GM21528 (cell line): Measurements from ENCODE around the gene INO80C.

Experiments
- ATAC-seq: cut with Tn5 transposase; IDR thresholded peaks from one replicate; pipeline ENCODE4 v1.9.1; 2021; ENCODE audit warnings: mild to moderate bottlenecking, moderate library complexity; ENCODE audit not compliant: unreplicated experiment, low FRiP score

The INO80C gene

DNA sequence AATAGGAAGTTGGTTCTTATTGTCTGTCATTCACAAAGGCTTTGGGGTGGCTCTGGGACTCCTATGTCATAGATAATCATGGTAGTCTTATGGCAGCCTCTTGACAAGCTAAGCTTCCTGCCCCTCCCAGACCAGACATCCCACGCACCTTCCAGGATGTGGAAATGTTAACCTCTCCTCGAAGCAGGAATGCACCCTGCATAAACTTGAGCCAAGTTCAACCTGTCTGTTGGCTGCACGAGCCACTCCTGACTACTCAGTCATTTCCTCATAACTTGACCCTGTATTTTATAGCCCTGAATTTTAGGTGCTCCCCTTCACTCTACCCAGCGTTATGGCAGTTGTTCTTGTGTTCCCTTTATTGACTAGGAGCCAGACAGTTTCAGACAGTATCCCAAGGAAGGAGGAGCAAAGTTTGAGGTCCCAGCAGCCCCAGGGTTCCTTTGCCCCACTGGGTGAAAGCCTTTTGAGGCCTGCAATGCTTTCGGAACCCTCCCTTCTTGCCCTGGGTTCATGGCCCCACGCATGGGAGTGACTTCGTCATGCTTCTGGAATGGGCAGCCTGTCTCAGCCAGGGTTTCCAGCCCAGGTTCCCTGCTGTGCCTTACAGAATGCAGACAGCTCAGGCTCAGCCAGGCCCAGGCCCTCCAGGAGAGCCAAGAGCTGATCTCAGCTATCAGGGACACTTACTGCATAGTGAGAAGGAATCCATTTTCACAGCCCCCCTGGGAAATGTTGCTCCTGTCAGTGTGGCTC lies 15.6 kb upstream of the INO80C start:
- ATAC-seq = no peak

DNA sequence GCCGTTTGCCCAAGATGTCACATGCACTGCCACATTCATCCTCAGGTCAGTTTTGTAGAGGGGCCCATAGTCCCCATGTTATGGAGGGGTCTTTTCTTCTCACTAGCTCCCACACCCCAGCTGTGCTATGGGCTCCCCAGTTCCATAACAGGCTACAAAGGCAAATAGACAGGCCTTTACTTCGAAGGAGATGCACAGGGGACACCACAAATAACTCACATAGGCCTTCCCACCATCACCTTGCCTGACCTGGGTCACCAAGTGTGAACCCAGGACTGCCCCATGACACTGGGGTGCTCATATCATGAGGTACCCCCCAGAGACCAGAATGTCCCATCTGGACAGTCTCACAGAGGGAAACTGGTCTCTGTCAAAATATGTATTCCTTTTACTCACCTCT lies 15.0 kb upstream of the INO80C start:
- ATAC-seq = no peak

DNA sequence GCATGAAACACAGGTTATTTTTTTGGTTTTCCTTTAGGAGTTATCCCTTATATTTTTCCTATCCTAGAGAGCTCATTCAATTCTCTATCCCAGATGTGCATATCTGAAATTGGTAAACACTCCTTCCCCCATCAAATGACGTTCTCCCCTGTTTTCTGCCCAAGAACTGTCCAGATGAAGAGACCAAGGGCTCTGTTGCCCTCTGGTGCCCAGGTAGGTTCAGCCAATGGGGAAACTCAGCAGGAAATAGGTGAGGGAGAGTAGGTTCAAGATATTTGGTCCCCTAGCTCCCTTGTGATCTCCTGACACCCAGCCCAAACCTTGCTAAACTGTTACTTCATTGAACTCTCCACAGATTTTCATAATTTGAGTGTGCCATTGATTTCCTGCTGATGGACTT lies 14.1 kb upstream of the INO80C start:
- ATAC-seq = no peak

DNA sequence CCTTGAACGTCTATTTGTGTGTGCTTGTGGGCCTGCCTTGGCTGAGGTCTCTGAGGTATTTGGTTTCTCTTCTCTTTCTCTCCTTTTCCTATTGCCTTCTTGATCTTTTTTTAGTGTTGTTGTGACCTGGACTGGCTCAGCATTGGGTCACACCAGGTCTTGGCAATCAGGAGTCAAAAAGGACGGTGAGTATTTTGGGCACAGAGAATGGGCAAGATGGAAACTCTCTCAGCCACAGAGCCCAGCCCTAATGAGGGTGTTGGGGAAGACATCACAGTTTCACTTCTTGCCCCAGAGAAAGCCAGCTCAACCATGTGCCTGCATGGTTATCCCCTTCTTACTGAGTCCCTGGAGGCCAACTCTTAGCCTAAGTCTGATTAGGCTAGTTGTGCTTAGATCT lies 13.7 kb upstream of the INO80C start:
- peak; percentile 76 for ATAC-seq

DNA sequence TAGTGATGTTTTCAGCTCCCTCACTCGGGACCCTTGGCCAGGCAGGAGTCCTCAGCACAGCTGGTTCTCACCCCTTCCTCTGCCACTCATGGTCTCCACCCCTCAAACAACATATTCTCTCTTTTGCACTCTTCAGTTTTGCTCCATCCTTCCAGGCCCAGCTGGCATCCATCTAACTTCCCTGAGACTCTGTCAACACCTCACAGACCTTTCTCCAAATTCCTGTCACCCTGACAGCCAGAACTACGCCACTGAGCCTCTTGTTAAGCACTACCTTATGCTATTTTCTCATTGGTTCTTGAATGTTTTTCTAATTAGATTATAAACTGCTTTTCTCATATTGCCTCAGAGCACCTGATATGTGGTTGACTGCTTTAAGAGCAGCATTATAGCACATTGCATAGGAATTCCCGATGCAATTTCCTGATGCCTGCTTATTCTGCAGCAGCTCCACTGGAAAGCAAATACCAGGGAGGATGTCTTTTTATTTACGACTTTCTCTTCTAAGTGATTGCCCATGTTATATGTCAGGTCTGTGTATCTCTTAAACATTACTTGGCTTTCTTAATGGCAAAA lies 12.4 kb upstream of the INO80C start:
- no peak for ATAC-seq

DNA sequence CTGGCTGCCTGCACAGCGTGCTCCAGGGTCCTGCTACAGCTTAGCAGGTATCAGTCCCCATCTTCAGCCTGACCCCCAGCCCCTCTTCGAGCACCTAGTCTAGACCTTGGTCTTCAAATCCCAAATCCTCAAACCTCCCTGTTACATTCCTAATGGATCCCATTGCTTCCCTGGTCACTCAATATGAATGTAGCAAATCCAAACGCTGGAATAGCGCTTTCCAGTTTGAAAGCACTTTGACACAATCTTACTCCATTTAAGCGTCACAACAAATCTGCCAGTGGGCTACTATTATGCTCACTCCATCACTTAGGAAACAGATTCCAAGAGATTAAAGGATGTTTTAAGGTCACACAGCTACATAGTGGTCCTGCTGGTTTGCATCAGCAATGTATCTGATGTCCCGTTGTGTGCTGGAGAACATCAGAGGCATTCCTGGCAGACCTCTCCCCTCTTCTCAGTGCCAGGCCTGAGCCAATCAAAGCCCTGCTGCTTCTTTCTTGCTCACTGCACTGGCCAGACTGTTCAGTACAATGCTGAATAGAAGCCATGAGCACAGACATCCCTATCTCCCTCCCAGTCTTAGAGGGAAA lies 11.1 kb upstream of the INO80C start:
- ATAC-seq = no peak

DNA sequence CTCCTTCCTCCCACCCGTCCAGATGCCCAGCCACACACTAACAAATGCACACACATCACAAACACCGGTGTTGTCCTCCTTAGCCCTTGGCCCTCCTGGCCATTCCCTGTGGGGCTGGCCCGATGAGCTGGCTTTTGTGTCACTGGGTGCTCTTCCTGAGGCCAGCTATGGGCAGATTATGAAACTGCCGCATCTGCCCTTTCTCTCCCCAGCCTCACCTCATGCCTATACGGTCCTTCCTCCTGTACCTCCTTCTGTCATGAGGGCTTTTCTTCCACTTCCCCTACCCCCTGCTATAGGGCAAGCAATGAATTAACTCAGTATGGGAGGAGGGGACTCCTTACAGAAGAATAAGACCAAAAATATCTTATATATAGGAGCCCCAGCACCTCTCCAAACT lies 10.3 kb upstream of the INO80C start:
- ATAC-seq = no peak

DNA sequence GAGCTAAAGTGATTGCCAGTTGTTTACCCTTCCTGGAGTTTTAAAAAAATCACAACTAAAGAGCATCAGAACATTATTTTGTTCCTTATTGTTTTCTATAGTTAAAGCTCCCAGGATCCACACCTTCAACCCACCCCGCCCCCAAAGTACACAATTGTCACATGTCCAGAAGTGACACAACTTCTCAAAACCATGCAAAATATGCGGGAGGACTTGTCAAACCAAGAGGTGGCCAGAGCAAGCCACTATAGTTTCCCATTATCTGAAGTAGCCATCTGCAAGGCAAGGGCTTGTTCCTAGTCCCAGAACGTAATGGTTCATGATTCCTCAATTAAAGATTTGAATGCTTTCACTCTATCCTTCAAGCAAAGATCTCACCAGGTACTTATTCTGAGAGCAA lies 9.9 kb upstream of the INO80C start:
- no peak for ATAC-seq

DNA sequence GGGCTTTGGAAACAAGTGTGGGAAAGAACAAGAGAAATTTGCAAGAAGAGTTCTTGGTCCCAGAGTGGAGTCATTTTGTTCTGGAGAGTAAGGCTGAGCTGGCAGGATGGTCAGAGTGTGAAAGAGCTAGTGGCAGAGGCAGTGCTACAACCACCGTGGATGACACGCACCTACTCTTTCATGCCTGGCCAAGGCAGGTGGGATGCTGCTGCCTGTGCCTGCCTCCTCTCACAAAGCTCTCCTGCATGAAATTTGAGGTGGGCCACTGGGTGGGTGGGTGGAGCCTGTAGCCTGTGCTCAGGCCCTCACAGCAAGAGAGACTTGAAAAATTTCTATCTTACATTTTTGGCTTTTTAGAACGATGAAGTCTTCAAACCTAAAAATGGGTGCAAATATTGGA lies 9.4 kb upstream of the INO80C start:
- ATAC-seq = no peak

DNA sequence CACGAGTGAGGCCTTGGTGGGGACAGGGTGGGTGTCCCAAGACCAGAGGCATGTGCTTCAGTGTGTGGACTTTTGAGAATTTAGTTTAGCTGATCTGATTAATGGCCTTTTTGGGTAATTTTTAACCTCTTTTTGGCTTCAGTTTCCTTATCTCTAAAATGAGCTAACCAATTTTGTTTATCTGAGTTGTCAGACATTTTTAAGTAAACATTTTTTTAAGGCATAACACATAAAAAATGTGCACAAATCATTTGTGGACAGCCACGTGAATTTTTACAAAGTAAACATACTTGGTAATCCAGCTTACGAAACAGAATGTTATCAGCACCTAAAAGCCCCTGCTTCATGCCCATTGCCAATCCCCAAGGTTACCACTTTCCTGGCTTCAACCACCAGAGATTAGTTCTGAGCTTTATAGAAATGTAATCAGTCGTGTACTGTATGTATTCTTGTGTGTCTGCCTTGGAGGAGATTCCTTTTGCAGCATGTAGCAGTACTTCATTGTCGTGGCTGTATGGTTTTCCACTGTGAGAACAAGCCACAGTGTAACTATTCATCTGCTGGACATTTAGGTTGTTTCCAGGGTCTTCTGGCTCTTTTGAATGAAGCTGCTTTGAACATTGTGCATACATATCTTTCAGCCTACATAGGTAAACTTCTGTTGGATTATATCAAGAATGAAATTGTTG lies 8.4 kb upstream of the INO80C start:
- ATAC-seq = no peak

DNA sequence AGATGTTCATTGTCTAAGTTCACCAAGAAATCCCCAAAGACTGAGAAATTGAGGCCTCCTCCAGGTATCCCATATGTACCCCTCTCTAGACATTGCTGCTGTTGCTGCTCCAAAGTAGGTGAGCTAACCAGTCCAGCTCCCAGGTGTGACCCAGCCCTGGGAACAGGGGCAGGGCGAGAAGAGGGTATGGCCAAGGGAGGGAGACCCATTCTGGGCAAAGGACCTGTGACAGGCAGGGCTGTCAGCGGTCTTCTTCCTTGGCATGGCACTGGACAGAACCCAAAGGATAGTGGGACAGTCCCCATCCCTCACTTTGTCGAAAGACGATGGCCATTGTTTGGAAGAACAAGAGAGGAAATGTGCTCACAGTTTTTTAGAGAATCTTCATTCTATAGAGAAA lies 7.2 kb upstream of the INO80C start:
- ATAC-seq = no peak

DNA sequence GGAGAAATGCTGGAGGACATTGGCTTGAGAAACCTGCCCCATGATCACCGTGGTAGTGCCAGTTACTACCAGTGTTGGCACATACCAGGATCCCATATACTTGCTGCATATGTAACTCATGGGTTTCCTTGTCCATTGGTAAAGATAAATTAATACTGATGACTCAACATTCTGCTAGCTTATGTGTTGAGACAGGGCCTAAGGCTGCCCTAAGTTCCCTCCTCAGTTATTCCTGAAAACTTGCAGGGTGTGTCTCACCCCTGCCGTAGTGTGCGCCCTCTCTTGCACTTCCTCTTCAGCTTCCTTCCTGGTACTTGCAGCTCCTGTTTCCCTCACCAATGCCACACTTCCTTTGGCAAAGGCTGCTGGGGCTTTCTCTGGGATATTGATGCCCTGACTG lies 4.3 kb upstream of the INO80C start:
- no peak for ATAC-seq

DNA sequence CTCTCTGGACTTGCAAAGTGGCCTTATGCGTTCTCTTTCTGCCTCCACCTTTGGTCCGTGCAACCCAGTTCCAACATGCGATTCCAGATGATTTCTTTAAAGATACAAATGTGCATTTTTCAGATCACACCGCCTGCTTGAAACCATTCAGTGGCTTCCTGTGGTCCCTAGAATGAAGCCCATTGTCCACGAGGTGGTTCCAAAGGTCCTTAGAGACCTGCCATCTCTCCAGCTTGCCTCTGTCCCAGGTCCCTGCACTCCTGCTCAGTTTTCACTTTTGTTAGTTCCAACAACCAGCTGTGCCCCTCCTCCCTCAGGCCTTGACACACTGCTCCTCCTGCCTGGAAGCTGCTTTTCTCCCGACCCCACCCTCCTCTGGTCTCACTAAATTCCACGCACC lies 3.6 kb upstream of the INO80C start:
- no peak for ATAC-seq

DNA sequence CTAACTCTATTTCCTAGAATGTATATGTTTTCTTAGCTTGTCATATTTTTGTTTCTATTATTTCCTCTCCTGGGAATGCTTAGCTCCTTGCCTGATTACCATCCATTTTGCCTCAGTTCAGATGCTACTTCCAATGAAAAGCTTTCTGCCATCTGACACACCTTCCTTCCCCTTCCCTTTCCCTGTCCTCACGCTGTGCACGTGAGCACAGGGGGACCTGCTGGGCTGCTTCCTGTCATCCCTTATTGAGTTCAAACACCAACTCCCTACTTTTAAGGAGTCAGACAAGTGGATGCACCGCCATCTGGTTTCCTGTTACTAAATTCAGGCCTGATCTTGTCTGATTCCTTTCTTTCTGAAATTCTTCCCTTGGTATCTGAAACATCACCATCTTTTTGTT lies 2.4 kb upstream of the INO80C start:
- ATAC-seq = no peak

DNA sequence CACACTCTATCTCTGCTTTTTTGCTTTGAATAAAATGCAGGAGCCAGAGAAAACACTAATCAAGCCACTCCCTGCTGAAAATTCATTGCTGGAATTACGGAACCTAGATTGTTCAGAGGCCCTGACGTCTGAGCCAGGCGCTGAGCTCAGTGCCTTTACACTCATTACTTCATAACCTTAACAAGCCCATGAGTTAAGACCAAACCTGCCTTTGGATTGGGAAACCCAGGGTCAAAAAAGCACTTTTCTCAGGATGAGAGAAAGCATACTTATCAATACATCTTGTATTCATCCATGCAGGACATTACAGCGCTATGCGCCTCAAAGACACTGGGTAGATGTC lies 762 bp downstream of the INO80C start:
- peak; percentile 23 for ATAC-seq

DNA sequence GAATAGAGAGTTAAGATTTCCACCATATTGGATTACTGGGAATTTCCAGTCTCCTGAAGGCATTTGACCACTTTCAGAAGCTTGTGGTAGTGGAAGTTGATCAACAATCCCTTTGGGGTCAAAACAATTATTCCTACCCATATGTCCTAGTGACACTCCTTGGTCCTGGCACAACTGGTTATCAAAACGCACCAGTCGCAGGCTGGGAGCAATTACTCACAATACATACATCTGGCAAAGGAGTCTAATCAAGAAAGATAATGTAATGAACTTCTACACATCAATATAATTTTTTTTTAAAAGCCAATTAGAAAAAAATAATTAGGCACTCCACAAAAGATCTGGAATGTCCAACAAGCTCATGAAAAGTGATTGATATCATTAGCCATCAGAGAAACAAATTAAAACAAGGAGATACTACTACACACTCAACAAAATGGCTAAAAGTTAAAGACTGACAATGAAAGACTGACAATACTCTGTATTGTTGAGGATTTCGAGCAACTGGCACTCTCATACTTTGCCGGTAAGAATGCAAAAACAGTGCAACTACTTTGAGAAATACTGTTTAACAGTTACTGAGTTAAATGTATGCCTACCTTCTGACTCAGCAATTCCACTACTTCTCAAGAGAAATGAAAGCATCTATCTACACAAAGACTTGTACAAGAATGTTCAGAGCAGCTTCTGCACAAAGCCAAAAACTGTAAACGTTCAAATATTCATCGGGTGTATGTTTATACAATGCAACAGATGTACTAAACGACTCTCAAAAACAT lies 2.0 kb downstream of the INO80C start:
- no peak for ATAC-seq

DNA sequence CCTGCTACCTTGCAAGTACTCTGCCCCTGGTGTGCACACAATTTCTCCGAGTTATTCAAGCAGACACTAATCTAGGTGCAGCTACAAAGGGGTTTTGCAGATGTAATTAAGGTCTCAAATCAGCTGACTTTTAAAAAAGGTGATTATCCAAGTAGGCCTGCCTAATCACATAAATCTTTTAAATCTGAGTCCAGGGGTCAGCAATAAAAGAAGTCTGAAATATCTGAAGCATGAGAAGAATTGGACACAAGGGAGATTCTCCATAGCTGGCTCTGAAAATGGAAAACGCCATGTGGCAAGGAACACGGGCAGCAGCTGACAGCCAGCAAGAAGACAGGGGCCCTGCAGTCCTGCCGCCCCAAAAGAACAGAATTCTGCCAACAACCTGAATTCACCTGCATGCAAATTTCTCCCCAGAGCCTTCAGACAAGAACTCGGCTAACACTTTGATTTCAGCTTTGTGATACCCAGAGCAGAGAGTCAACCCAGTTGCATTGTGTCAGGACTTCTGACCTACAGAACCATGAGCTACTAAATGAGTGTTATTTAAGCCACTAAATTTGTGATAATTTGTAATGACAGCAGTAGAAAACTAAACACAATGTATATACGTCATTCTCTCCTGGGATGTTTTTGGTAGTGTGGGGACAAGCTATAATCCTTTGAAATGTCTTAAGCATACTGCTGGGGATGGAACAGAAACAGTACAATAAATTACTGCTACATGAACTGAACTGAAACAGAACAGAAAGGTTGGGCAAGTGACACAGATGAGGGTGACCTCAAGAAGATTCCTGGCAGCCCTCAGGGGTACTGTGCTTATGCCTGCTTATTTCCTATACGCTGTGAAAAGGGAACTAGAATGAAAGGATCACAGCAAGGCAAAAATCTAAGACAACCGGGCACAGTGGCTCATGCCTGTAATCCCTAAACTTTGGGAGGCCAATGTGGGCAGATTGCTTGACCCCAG lies 3.2 kb downstream of the INO80C start:
- ATAC-seq = no peak

DNA sequence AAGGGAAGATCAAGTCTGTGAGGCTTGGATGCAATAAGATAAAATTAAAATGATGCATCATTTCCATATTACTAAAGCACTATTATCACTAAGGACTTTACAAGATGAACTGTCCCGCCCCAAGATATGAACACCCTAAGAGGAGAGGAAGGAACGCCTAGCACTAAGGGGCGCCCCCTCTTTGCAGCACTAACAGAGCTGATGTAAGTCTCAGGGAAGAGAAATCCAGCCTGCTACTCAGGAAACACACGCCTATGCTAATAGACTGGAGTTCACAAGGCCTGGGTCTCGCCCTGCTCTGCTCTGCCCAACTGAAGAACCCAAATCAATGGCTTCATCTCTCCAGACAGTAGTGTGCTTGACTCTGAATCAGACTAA lies 6.1 kb downstream of the INO80C start:
- no peak for ATAC-seq

DNA sequence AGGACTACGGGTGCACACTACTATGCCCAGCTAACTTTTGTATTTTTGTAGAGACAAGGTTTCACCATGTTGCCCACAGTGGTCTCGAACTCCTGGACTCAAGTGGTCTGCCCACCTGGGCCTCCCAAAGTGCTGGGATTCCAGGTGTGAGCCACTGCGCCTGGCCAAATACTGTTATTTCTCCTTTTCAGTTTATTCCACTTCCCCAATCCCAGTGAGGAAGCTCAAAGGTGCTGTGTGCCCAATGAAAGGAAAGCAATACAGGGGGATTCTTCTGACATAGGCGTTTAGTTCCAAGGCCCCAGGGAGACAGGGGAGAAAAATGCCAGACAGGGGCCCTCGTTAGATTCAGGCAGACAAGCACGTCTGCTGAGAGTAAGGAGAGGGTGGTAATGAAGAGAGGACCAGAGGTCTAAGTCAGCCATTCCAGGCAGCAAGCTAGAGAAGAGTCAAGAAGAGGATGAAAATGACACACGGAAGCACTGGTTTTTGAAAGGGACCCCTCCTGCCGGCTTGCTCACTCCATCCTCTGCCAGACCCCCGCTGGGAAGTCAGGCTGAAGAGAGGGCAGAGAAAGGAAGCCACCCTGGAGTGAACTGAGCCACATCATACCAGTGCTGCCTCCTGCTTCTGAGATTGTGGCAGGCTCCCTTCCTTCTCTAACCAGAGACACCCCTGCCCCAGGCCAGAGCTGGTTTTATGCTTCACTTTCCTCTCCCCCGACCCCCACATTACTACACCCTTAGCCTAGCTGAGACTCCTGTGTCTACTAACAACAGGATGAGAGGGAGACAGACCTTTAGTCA lies 6.7 kb downstream of the INO80C start:
- no peak for ATAC-seq
